Germinal center (tissue), 1 donor: Measurements from ENCODE around the gene HINFP.
"Not testable (repeated sequence)": the region's sequence is repeated elsewhere in the genome, so short reads cannot be mapped to it uniquely, and the experiment has no call there.

Source experiments
- DNase-seq: peaks from one replicate; pipeline ENCODE4 v3.0.0; 2012; ENCODE audit warnings: mixed read lengths, low spot score

HINFP gene

DNA sequence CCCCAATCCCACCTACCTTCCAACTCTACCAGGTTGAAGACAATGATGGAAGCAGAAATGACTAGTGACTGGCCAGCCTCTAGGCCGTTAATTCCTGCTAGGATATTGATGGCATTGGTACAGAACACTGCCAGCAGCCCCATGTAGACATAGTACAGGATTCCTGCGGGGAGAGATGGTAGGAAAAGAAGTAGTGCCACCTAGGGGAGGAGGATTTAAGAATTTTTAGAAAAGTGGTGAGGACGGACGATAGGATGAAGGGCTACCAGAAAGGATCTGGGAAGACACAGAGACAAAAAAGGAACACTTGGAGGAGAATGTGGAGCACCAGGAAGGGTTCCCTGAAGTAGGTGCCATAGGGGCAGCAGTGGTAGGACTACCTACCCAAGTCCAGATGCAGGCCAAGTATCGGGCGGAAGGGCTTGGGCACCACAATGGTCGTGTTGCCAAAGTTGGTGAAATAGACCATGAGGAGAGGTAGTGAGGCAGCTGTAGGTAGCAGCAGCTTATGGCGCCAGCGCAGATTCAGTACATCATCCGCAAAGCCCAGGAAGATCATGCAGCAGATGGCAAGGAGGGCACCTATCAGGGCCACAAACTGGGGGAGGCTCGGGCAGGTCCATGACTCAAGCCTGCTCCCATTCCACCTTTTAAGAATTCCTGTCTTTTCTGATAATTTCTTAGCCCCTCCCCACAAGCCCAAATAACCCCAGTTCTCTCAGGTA, 21.0 kb upstream of the HINFP start:
- no peak for DNase-seq

DNA sequence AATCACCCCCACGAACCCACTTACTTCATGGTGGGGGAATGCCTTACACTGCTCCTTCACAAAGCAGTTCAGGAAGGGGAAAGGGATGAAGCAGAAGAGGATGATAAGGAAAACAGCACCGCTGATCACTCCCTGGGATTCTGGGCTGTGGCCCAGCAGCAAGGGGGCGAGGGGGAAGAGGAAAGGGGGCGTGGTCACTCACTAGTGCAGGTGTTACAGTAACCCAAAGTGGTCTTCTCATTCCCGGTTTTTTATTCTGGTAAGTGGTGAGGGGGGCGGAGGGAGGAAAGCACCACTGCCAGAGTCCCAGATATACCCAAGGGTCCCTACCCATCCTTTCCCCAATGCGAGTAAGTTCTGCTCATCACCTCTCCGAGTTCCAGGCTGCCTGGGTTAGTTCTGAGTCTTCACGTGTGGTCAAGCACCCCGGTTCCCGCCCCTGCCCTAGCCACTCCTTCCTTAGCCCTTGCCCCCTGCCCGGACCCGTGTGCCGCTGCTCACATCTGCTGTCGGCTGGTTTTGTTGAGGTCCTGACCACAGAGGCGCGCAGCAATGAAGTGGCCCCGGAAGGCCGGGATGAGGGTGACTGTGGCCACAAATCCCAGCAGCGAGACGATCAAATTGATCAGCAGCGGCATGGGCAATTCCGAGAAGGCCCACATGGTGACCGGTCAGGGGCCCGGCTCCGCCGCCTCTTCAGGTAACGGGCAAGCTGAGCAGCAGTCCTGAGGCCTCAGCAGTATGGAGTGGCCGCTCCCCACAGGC, 20.2 kb upstream of the HINFP start:
- DNase-seq = no peak

DNA sequence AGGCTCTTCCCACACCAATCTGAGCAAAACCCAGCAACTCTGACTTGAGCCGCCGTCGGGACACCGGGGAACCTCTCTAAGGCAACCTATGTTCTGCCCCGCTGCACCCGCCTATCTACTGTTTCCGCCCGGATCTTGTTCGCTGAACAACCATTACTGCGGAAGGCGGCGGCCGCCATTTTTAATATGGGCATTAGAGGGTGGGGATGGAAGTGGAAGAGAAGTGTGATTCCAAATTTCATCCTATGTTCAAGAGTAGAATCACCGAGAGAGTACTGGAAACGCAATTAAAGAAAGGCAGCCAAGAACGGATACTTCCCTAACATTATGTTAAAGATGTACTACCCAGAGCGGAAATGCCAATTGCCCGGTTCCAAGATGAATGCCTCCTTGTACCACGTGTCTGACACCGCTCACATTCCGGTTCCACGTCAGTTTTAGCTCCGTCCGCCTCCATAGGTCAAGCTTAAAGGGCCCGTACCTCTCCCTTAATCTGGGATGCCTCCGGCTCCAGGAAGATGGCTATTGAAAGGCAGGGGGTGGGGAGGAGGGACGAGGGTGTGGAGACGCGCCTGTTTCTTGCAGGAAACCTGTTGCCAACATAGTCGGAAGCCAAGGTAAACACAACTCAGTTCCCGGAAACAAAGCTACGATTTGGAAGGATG, 19.5 kb upstream of the HINFP start, which contains the start of gene DPAGT1:
Gene DPAGT1 (minus strand): TSS at position 95 of the 665 bp plus-strand sequence. CDS start 198 bp downstream, outside the sequence.
- peak; percentile 69 for DNase-seq

GRCh38 chr11:119103161-119103664, 18.2 kb upstream of the HINFP start:
- DNase-seq = not testable (repeated sequence)

DNA sequence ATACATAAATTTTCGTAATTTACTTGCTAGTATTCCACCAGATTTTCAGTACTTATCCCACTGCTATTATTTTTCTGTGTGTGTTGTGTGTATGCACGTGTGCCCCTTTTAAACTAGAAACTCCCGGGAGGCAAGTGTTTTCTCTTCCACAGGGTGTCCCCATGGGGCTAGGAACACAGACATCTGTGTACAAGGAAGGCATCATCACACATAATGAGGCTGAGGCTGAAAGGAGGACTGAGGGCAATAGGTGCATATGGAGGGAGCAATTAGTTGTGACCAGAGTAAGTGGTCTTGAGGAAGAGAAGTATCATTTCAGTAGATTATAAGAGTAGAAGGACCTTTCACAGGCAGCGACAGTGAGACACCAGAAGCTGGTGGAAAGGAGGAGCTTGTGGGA, 17.6 kb upstream of the HINFP start:
- no peak for DNase-seq

- DNase-seq = peak; percentile 93
Measured at GRCh38 chr11:119106564-119107537, 14.5 kb upstream of the HINFP start, which contains the start of gene C2CD2L. TSS of gene C2CD2L (plus strand) at chr11:119107344. CDS start at chr11:119107742, 398 bp downstream.

- peak; percentile 36 for DNase-seq
Measured at GRCh38 chr11:119107538-119108145, 13.7 kb upstream of the HINFP start.

DNA sequence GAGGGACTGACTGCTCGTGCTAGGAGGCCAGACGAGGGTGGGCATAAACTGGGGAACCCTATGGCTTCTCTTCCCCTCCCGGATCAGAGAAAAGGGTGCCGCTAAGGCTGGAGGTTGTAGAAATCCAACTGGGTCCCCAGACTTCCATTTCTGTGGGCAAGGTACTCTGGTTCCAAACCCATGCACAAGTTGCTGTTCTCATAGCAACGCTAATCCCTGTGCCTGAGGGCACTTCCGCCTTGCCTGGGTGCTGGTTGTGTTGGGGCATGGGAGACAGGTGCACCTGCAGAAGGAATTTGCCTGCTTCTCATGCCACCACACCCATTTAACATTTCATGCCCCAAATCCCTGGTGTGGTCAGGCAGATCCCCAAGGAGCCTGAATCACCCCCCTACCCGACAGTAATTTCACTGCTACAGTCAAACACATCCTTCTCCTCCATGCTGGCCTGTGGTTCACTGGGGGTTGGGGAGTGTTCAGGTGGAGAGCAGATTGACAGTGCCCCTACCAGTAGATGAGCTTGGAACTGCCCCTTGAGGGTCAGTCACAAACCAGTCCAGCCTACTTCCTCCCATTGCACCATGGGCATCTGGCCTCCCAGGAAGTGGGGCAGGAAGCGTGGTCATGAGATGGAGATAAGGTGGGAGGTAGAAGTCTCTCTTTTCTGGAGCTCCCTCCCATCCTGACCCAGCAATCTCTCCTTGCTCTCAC, 13.1 kb upstream of the HINFP start:
- peak; percentile 69 for DNase-seq

DNA sequence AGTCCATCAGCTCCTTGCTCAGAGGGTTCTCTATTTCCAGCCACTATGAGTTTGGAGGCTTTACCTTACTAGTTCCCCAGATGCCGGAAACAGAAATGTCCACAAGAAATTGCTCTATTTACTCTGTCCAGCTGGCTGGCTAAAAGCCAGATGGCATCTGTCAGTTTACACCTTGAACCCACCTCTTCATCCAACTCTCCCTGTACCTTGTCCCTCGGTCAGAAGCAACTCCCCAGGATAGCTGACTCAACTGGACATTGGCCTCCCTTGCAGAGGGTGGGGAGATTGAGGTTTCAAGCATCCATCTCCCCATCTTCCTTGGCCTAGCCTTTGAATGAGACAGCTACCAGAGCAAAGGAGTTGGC, 12.5 kb upstream of the HINFP start:
- DNase-seq = no peak

DNA sequence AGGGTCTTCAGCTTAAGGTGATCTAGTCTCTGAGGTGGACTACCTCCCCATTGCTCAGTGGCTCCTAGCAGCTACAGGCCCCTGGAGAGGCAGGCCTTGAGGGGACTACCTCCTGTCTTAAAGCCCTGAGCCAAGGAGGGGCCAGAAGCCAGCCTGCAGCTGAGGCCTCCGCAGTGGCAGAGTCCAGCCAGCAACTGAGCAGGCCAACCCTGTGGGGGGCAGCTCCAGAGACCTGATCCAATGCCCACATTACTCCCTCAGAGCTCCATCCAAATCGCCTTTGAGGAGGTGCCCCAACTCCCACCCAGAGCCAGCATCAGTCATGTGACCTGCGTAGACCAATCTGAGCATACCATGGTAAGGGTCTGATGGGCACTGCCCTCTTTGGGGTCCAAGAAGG, 11.5 kb upstream of the HINFP start:
- DNase-seq = no peak

GRCh38 chr11:119110439-119110838, 10.9 kb upstream of the HINFP start:
- DNase-seq = no peak

DNA sequence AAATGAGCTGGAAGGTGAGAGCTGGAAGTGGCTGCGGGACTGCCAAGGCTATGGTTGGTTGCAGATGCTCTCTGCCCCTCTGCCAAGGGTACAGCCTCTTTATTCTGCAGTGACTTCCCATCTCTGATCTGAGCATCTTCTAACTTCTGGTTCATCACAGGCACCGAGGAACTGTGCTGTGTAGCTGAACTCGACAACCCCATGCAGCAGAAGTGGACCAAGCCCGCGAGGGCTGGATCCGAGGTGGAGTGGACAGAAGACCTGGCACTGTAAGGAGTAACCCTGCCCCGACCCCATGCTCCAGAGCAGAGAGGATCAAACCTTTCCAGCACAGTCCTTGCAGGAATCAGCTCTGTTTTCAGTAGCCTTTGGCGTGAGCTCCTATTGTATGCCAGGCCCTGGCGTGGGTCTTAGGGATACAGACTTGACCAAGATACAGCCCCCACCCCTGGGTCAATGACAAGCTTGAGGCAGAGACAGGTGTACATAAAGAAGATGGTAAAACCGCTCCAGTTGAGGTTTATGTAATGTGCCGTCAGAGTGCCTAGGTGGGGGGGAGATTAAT, 9.9 kb upstream of the HINFP start:
- DNase-seq = no peak

- DNase-seq = no peak
Measured at GRCh38 chr11:119112314-119113020, 8.9 kb upstream of the HINFP start.

DNA sequence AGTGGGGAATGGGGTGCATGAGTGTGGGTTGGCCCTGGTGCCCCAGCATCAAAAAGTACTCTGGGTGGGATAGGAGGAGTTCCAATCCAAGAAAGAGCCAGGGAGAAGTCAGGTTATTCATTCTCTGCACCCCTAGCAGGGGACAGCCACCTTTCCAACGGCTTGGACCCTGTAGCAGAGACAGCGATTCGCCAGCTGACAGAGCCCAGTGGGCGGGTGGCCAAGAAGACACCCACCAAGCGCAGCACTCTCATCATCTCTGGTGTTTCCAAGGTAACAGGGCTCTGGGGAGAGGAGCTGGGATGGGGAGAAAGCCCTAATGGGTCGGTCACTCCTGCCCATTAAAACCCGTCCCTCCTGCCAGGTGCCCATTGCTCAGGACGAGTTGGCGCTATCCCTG, 7.7 kb upstream of the HINFP start:
- DNase-seq = no peak

- no peak for DNase-seq
Measured at GRCh38 chr11:119114351-119114750, 7.0 kb upstream of the HINFP start.

- DNase-seq = no peak
Measured at GRCh38 chr11:119115484-119116234, 5.7 kb upstream of the HINFP start.

- DNase-seq = no peak
Measured at GRCh38 chr11:119116235-119116594, 5.2 kb upstream of the HINFP start.

DNA sequence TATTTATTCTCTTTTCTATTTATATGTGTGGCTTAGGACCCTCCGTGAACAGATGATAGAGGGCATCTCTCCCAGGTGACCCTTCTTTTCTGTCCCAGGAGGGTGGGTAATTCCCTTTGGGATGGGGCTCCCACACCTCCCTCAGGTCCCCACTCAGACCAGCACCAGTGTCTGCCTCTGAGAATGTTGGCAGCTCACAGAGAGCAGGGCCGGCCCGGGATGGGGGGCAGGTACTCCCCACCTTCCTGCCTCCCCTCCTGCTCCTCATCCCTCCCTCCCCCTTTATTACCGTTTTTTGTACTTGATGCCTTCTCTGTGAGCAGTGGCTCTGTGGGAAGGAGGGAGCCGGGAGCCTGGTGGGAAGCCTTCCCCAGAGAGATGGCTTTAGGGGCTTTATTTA, 4.8 kb upstream of the HINFP start:
- DNase-seq = no peak
